Pons (tissue), 1 donor: ENCODE measurements around the gene BMP7.
"Not testable (repeated sequence)": the region's sequence is repeated elsewhere in the genome, so short reads cannot be mapped to it uniquely, and the experiment has no call there.

Source experiments
- DNase-seq: peaks from one replicate; pipeline ENCODE4 v3.0.0-alpha.2; 2016; ENCODE audit warnings: low spot score

The BMP7 gene

DNA sequence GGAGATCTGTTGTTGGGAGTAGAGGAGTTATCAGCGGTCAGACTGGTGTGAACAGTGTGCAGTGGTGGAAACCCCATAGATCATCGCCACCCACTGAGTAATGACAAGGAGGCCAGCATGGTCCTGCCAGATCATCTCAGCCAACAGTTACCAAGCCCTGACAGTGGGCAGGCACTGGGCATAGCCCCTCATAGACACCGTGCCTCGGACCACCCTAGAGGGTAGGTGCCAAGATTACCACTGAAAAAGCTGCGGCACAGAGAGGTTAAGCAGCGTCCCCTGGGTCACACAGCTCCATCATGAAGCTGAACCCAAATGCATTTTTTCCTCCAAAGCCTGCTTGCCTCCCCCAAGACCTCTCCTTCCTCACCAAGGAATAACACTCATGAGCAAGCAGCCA is 21.5 kb upstream of the BMP7 start:
- no peak for DNase-seq

DNA sequence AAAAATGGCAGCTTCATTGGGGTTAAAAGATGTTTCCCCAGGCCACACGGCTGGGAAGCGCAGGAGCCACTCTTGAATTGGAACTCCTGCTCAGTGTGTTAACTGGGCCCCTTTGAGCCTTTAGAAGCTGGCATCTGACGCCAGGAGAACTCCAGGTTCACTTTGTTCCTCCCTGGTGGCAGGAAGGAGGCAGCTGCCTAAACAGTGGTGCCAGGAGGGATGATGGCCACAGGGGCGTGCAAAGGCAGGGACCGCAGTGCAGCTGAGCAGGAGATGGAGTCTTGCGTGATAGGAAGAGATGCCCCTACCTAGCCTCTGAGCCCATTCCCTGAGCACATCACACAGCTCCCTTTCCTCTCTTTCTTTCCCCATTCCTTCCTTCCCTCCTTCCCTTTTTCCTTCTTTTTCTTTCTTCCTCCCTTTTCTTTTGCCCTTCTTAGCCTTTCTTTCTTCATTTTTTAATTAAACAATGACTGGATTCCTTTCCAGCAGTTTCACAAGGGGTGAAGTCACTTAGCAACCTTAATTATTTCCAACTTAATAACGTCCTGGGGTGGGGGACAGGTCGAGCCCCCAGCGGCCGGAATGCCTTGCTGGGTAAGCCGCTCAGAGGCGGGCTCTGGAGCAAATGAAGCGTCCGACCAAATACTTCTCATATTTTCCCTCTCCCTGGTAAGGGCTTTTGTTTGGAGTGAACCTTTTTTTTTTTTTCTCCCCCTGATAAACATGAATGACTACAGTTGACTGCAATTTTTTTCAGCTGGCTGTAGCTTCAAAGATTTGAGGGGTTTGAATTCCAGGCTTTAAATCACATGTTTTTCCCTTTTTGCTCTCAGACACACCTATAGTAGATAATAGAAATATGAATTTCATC is 20.8 kb upstream of the BMP7 start:
- DNase-seq, result no peak

DNA sequence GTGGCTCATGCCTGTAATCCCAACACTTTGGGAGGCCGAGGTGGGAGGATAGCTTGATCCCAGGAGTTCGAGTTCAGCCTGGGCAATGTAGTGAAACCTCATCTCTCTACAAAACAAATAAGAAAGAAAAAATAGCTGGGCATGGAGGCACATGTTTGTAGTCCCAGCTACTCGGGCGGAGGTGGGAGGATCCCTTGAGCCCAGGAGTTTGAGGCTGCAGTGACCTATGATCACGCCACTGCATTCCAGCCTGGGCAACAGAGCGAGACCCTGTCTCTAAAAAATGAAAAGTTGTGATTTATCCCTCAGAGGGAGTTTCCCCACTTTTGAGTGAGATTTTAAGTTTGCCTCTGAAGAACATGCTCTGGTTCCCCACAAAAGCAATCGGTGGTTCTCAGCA is 17.4 kb upstream of the BMP7 start:
- DNase-seq, result no peak

DNA sequence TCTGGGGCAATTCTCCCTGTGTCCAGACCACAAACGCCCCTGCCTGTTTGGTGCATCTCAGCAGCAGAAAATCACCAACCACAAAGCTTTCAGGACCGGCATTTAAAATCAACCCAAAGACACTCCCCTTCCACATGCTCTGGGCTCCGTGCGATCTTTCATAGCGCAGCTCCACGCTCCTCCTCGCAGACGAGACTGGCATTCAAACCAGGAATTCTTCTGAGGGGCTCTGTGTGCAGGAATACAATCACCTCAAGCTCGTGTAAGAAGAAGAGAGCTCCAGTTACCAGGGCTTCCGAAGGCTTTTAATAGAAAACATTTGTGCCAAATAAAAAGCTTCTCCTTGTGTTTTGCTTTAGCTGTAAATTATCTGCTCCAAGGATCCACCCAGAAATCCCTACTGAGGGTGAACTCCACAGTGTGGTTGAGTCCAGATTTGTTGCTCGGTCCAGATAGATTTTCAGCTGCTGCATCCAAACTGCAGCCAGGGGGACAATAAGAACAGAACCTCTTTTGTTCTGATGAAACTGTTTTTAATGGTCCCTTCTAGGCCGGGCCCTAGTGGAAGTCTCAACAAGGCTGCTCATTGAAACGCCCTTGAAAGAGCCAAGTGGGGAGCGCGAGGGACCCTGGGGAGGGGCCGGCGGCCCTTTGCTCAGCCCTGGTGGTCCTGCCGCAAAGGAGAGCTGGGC is 16.4 kb upstream of the BMP7 start:
- peak; percentile 94 for DNase-seq

DNA sequence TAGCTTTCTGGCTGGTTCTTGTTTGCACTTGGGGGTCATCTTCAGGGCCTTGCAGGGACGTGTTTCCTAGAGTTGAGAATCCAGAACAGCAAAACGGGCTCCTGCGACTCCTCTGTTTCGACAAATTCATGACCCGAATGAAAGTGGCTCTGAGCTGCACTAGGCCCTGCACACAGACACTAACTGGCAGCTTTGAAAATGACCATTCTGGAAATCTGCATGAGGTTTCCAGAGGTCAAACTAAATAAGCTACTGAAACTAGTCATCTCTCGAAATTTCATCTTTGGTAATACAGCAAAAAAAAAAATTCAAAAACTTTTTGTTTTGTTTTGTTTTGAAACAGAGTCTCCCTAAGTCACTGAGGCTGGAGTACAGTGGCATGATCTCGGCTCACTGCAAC is 15.5 kb upstream of the BMP7 start:
- DNase-seq, result no peak

DNA sequence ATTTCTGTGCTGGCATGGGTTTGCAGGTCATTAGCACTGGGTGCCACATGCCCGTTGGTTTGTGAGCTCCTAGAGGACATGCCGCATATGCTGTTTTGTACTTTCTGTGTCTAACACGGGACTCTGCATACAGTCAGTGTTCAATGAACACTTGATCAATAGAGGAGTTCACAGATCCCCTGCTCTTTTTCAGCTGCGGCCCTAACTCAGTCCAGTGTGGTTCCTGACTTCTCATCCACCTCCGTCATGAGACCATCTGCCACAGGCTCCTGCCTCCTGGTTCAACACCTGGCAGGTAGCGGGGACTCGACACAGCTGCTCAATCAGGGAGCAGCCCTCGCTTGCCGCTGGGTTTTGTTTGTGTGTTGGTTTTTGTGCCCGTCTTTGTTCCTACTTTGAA is 13.8 kb upstream of the BMP7 start:
- DNase-seq, result no peak

DNA sequence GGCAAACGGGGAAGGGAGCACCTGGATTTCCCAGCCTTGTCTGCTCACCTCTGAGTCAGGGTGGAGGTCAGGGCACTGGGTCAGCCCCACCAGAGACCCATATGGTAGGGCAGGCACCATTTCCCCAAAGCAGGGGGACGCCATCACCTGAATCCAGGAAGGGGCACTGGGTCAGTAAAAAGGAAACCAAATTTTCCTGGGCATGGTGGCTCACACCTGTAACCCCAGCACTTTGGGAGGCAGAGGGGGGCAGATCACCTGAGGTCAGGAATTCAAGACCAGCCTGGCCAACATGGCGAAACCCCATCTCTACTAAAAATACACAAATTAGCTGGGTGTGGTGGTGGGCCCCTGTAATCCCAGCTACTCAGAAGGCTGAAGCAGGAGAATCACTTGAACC is 13.1 kb upstream of the BMP7 start:
- DNase-seq, result not testable (repeated sequence)

DNA sequence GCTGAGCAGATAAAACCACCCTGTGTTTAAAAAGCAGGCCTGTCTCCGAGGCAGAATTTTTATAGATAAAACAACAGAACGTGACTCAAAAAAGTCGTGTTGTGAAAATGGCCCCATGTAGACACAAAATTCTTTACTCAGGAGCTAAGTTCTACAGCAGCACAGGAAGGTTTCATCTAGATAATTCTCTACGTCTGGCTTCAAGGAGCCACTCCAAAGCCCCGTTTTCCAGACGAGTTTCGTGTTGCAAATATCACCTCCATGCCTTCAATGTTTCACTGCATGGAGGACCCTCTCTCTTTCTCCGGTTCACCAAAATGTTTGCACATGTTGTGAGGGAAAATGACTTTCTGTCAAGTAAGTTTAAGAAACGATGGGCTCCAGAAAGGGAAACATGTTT is 12.0 kb upstream of the BMP7 start:
- no peak for DNase-seq

DNA sequence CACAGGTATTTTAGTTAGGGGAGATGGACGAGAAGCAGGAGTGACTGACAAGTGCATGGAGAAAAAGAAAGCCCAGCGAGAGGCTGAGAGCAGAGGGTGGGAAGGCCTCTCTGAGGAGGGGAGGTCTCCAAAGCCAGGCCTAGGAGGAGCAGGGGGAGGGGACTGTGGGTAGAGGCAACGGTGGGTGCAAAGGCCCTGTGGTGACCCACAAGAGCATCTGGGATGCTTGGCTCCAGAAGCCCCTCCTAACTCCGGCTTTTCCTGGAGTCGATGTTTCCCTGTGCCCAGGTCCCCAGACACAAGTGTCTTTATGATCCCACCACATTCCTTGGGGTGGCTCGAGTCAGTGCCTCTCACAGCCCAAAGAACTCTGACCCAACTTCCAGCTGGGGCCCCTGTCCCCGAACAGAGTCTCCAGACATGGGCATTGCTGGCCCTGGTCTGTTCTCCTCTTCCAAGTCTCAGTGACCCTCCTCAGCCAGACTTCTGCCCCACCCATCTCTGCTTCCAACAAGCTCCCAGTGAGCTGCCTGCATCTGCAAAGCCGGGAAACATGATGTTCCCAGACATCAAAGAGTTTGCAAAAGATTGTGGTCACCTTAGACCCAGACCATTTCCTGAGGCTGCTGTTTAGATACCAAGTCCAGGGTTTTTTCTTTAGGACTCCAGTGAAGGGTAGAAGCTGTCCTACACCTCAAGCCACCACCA is 11.1 kb upstream of the BMP7 start:
- no peak for DNase-seq

DNA sequence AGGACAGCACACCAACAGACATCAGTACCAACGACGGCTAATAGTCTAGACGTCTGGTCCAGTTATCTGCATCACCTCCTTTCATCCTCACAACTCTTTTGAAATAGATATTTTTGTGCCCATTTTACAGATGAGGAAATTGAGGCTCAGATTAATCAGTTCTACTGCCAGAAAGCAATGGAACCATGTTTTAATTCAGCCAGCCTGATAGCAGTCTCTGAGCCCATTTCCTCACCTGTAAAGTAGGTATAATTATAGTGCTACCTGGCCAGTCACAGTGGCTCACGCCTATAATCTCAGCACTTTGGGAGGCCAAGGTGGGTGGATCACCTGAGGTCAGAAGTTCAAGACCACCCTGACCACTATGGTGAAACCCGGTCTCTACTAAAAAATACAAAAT is 9.8 kb upstream of the BMP7 start:
- DNase-seq, result no peak

DNA sequence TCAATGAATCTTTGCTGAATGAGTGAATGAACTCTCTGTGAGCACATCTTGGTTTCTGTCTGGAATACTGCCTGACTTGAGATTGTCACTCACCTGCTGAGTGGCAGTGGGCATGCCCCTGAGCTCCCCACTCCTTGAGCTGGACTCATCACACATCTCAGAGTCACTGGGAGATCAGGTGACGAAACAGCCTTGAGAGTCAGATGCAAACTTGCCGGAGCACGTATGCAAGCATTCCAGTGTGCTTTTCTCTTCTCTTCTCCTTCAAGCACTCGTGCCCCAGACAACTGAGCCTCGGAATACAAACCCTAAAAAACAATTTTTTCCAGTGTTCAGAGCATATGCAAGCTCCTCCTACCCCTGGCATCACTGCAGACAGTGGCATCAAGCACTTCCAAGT is 9.4 kb upstream of the BMP7 start:
- no peak for DNase-seq

DNA sequence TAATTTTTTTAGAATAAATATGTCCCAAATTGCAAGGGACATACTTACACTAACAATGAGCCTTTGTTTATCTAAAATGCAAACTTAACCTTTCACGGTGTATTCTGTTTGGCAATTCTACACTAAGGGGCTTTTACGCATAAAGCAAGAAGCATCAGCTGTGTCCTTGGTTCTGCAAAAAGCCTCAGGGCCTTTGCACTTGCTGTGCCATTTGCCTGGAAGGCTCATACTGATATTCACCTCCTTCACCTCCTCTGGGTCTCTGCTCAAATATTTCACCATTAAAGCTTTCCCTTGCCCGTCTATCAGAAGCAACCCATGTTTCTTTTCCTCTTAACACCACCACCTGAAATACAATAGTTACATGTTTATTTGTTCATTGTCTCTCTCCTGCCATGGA is 8.9 kb upstream of the BMP7 start:
- DNase-seq, result no peak

DNA sequence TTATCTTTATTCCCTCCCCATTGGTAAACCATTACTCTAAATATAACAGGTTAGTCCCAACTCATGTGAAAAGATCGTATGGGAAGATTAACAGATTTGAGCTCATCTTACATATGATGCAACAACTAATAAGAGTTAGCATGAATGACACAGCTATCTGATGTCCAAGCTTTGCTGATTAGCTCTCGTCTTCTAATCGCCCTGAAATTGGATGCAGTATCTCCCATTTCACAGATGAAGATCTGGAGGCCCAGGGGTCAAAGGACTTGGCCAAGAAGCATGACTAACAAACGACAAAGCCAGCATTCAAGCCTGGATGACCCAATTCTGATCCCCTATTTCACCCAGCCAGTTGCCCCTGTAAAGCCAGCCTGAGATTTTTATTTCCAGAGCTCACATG is 8.4 kb upstream of the BMP7 start:
- DNase-seq, result no peak

DNA sequence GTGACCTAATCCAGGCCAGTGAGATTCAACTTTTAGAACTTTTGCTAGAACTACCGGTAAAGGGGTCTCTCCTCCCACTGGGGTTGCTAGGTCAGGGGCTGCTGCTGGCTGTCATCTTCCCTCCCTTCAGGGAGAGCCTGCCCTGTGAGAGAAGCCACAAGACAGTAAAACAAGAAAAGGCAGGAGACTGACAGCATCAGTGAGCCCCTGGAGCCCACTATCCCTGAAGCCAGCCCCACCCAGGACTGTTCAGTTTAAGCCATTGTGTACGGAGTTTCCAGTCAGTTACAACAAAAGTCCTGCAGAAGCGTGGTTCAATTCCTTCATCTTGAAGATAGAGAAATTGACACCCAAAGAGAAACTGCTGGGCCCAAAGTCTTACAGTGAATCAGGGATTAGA is 7.9 kb upstream of the BMP7 start:
- DNase-seq, result no peak

DNA sequence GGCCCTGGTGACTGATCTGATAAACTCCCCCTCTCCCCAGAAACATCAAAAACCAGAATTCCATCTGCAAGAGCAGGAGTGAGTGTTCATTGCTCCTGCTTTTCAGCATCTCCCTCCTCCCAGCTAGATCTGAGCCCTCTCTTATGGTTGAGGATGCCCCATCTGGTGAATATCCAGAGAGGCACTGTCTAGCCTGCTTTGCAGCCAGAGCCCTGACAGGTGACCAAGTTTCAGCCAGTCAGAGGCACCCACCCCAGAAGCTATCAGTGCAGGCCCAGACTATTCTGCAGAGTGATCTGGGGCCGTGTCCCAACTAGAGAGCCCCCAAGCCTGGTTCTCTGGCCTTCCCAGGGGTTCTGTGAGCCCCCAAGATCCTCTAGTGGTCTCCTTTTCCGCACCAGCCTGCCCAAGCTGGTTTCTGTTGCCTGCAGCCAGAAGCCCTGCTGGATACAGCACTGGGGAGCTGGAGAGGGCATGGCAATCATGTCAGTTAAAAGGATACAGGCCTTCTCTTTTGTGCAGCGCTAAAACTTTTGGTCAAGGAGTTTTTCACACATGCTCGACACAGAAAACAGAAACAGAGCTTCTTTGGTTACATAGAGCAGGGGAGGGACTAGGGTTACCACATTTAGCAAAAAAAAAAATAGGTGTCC is 6.6 kb upstream of the BMP7 start:
- DNase-seq, result no peak

DNA sequence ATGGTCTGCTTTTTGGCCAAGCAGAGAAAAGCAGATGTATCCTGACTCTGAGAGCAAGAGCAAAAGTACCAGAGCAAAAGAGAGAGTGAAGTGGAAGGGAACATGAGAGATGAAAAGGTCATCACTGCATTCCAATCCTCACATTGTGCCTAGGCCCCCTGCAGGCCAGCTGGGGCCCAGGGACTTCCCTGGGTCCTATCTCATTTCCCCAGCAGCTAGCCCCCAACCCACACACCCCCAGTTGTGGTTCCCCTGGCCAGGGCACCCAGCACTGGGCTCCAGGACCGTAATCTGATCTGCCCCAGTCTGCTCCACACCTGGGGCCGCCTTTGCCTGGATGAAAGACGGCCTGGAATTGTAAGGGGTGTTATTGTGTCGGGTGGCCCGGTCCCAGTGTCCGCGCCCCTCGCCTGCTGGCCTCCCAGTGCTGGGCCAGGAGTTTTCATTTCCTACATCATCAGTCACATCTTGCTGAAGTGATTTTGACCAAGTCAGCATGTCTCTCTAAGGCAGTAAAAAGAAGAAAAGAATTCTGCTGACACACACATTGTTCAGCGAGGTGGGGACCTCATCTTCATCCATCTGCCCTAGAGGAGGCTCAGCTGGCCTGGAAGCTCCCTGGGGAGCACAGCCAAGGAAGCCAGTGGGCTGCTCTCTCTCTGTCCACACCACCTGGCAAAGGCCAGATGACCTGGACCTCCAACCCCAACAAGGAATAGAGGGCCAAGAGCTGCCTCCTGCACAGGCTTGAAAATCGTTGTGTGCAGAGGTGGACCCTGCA is 4.0 kb upstream of the BMP7 start:
- DNase-seq, result no peak

DNA sequence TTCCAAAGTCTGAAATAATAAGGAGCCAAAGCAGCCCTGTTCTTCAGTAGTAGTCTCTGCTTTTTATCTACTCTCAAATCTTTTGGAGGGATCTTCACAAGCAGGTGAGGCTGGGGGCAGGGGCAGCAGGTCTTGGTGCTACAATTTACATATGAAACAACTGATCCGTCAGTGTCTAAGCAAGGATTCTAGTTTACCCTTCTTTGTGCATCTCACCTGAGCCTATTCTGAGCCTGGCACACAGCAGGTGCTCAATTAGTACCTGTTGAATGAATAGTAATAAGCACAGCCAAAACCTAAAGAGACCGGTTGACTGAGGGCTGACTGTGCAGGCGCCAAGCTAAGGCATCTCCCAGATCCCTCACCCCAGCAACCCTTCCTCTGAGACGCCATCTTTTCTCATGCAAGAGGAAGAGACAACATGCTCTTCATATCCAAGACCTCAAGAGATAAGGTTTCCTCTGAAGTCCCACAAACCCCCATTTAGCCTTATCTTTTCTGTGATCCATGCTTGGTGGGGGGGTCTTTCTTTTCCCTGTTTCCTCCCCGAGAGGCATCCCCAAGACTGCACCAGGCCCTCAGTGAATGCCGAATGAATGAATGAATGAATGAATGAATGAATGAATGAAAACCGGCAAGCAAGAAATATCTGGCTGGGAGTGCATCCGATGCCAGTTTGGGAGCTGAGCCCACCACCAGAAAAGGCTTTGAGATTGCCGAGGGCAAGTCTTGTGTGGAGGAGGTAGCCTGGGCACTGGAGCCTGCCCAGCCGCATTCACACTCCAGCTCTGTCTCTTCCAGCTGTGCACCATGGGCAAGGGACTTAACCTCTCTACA is 2.9 kb upstream of the BMP7 start:
- no peak for DNase-seq

DNA sequence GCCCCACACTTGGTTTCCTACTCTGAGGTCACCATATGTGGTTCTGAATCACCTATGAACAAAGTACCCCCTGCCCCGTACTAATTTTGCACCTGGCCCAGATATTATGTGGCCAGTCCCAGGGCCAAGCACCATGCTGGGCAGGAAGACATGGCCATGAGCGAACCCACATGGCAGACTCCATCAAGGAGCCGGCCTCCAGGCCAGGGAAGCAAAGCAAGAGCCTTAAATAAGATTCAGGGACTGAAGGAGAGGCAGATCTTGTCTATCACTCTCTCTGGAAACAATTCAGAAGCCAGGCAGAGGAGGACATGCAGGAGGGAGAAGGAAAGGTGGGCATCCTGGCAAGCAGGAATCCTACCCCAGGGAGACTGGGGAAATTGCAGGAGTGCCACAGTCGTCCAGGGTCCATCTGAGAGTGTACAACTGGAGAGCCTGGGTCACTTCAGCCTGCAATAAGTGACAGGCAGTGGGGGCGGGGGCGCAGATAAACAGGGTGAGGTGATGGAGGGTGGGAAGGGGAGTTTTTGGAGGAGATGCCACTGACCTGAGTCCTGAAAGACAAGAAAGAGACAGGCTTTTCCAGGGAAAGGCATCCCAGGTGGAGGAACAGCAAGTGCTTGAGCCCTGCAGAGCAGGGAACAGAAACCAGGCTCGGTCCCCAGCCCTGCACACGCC is 2.1 kb upstream of the BMP7 start:
- DNase-seq, result no peak

DNA sequence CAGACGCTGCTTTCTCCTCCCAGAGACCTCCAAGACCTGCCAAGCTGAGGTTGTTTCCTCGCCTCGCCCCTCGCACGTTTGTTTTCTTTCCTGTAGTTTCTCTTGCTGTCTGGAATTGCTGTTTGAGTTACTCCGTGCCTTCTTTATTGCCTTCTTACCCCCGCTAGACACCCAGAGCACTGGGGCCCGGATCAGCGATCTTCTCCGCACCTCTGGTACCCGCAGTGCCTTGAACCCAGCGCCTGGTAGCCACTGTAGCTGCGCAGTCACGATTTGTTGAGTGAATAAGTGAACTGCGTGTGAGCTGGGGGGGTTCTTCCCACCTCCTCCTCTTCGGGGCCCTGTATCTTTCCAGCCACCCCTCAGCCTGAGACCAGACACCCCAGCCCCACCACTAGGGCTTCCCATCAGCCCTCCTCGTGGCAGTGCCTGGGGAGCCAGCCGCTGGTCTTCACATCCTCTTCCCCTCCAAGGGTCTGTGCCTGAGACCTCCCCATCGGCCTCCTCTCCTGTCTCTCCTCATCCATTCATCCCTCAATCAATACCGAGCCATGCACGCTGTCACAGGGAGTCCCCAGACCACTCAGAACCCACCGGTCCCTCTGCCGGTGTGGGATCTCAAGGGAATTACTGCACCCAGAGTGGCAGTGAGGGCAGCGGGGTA is 849 bp upstream of the BMP7 start:
- no peak for DNase-seq

DNA sequence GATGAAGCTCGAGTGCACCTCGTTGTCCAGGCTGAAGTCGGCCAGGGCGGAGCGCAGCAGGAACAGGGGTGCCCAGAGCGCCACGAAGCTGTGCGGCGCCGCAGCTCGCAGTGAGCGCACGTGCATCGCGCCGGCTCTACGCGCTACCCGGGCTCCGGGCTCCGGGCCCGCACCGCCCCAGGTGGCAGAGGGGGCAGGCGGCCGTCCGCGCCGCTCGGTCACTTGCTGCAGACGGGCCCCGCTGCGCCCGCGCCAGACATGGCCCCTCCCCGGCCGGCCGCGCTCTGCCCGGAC is 497 bp downstream of the BMP7 start:
- DNase-seq, result no peak
